ENCODE results near the gene NRG3. TPM values are rescaled to one million over a fixed set of nuclear protein-coding genes. Genes with fewer than 3 reads are reported as not detected.

Gene NRG3
- total RNA-seq, 8 experiments from 2014 or later: 0.28 to 17.2 (median 13.6) TPM; not detected in 1

- no peak for ATAC-seq (replicated peaks in 6 of 8)
- Histone ChIP-seq H3K4me1 (replicated peaks in 1 of 2) (peaks cover 5 to 15% of the 10 kb centered on the region in 2 donors), H3K4me3 (no peak overlapping the region), H3K27ac (no peak overlapping the region)
- WGBS, 10 experiments: 0 to 100% (median 0%) methylated on average over 1 of the region's 1 CpG; no CpG with 5 or more reads in 5 of the 10 experiments
- in situ Hi-C loops (cut with MboI; ENCODE audit: low pct_unique_long_range_greater_than_20kb in 2 of 9, low sequenced_read_pairs in 9 of 9, unreplicated experiment in 9 of 9): no loop called here
These were observed 377.1 kb downstream of the NRG3 start for GRCh38 chr10:82252081-82252480.

- Histone ChIP-seq H3K4me1 (replicated peaks in 1 of 2) (peaks cover 5 to 6% of the 10 kb centered on the region in 2 donors), H3K4me3 (no peak overlapping the region), H3K27ac (no peak overlapping the region)
- in situ Hi-C loops (cut with MboI; ENCODE audit: low pct_unique_long_range_greater_than_20kb in 2 of 9, low sequenced_read_pairs in 9 of 9, unreplicated experiment in 9 of 9): no loop called here
- WGBS, 10 experiments: 0 to 100% (median 57%) methylated on average over 1 of the region's 1 CpG; no CpG with 5 or more reads in 3 of the 10 experiments
- ATAC-seq (replicated peaks in 6 of 8): no peak
These were observed 379.2 kb downstream of the NRG3 start for GRCh38 chr10:82254237-82254636.

GRCh38 chr10:82256275-82256674 is 381.3 kb downstream of the NRG3 start:
- no peak overlapping the region for H3K4me3 ChIP-seq
- no peak for ATAC-seq (replicated peaks in 6 of 8)
- H3K4me1 ChIP-seq (replicated peaks in 1 of 2): peaks cover 5 to 6% of the 10 kb centered on the region in 2 donors
- in situ Hi-C loops (cut with MboI; ENCODE audit: low pct_unique_long_range_greater_than_20kb in 2 of 9, low sequenced_read_pairs in 9 of 9, unreplicated experiment in 9 of 9): no loop called here
- 0 to 100% (median 74%) methylated on average over 1 to 3 of the region's 3 CpGs; no CpG with 5 or more reads in 2 of the 10 experiments for WGBS, 10 experiments
- no peak overlapping the region for H3K27ac ChIP-seq

- in situ Hi-C loops (cut with MboI; ENCODE audit: low pct_unique_long_range_greater_than_20kb in 2 of 9, low sequenced_read_pairs in 9 of 9, unreplicated experiment in 9 of 9): no loop called here
- Histone ChIP-seq H3K4me1 (replicated peaks in 1 of 2) (no peaks in the 10 kb centered on the region), H3K4me3 (no peak overlapping the region), H3K27ac (no peak overlapping the region)
- WGBS, 10 experiments: 0 to 100% methylated on average over 1 of the region's 1 CpG; no CpG with 5 or more reads in 8 of the 10 experiments
- no peak for ATAC-seq (replicated peaks in 6 of 8)
These were observed 391.4 kb downstream of the NRG3 start for GRCh38 chr10:82266438-82266837.

GRCh38 chr10:82267014-82267413 is 392.0 kb downstream of the NRG3 start:
- ATAC-seq (replicated peaks in 6 of 8): peak in 2 of 8 experiments; percentile 12 to 62
- no peak overlapping the region for H3K4me3 ChIP-seq
- H3K4me1 ChIP-seq (replicated peaks in 1 of 2): no peaks in the 10 kb centered on the region
- 0 to 100% (median 16%) methylated on average over 1 to 2 of the region's 2 CpGs; no CpG with 5 or more reads in 4 of the 10 experiments for WGBS, 10 experiments
- no peak overlapping the region for H3K27ac ChIP-seq
- in situ Hi-C loops (cut with MboI; ENCODE audit: low pct_unique_long_range_greater_than_20kb in 2 of 9, low sequenced_read_pairs in 9 of 9, unreplicated experiment in 9 of 9): no loop called here

GRCh38 chr10:82267465-82267864 is 392.5 kb downstream of the NRG3 start:
- H3K4me3 ChIP-seq: no peak overlapping the region
- H3K4me1 ChIP-seq (replicated peaks in 1 of 2): no peaks in the 10 kb centered on the region
- peak in 2 of 8 experiments; percentile 33 to 36 for ATAC-seq (replicated peaks in 6 of 8)
- in situ Hi-C loops (cut with MboI; ENCODE audit: low pct_unique_long_range_greater_than_20kb in 2 of 9, low sequenced_read_pairs in 9 of 9, unreplicated experiment in 9 of 9): no loop called here
- 33 to 100% (median 85%) methylated on average over 1 to 2 of the region's 2 CpGs; no CpG with 5 or more reads in 6 of the 10 experiments for WGBS, 10 experiments
- no peak overlapping the region for H3K27ac ChIP-seq

GRCh38 chr10:82267960-82268359 is 393.0 kb downstream of the NRG3 start:
- in situ Hi-C loops (cut with MboI; ENCODE audit: low pct_unique_long_range_greater_than_20kb in 2 of 9, low sequenced_read_pairs in 9 of 9, unreplicated experiment in 9 of 9): no loop called here

GRCh38 chr10:82277591-82277990 is 402.6 kb downstream of the NRG3 start:
- H3K4me3 ChIP-seq: no peak overlapping the region
- no peak for ATAC-seq (replicated peaks in 6 of 8)
- 0 to 100% (median 80%) methylated on average over 1 of the region's 1 CpG; no CpG with 5 or more reads in 3 of the 10 experiments for WGBS, 10 experiments
- no peak overlapping the region for H3K27ac ChIP-seq
- in situ Hi-C loops (cut with MboI; ENCODE audit: low pct_unique_long_range_greater_than_20kb in 2 of 9, low sequenced_read_pairs in 9 of 9, unreplicated experiment in 9 of 9): no loop called here
- H3K4me1 ChIP-seq (replicated peaks in 1 of 2): no peaks in the 10 kb centered on the region

More at GRCh38 chr10:82267960-82268359, 393.0 kb downstream of the NRG3 start:
- 0 to 100% (median 66%) methylated on average over 1 to 2 of the region's 2 CpGs; no CpG with 5 or more reads in 1 of the 10 experiments for WGBS, 10 experiments
- ATAC-seq (replicated peaks in 6 of 8): no peak
- no peaks in the 10 kb centered on the region for H3K4me1 ChIP-seq (replicated peaks in 1 of 2)
- H3K27ac ChIP-seq: no peak overlapping the region
- no peak overlapping the region for H3K4me3 ChIP-seq

GRCh38 chr10:82278401-82279182 is 403.6 kb downstream of the NRG3 start:
- peak in 1 of 8 experiments; percentile 35 for ATAC-seq (replicated peaks in 6 of 8)
- peaks cover 0 to 1% of the 10 kb centered on the region in 2 donors for H3K4me1 ChIP-seq (replicated peaks in 1 of 2)
- no peak overlapping the region for H3K4me3 ChIP-seq
- 26 to 94% (median 72%) methylated on average over 2 to 9 of the region's 10 CpGs for WGBS, 10 experiments
- in situ Hi-C loops (cut with MboI; ENCODE audit: low pct_unique_long_range_greater_than_20kb in 2 of 9, low sequenced_read_pairs in 9 of 9, unreplicated experiment in 9 of 9): no loop called here
- H3K27ac ChIP-seq: no peak overlapping the region

GRCh38 chr10:82282782-82283456 is 407.9 kb downstream of the NRG3 start:
- H3K27ac ChIP-seq: no peak overlapping the region
- H3K4me3 ChIP-seq: no peak overlapping the region
- no peak for ATAC-seq (replicated peaks in 6 of 8)
- peaks cover 6 to 13% of the 10 kb centered on the region in 2 donors for H3K4me1 ChIP-seq (replicated peaks in 1 of 2)
- in situ Hi-C loops (cut with MboI; ENCODE audit: low pct_unique_long_range_greater_than_20kb in 2 of 9, low sequenced_read_pairs in 9 of 9, unreplicated experiment in 9 of 9): no loop called here
- WGBS, 10 experiments: 11 to 100% (median 52%) methylated on average over 1 to 7 of the region's 8 CpGs; no CpG with 5 or more reads in 1 of the 10 experiments

- in situ Hi-C loops (cut with MboI; ENCODE audit: low pct_unique_long_range_greater_than_20kb in 2 of 9, low sequenced_read_pairs in 9 of 9, unreplicated experiment in 9 of 9): no loop called here
- Histone ChIP-seq H3K4me3 (no peak overlapping the region), H3K4me1 (replicated peaks in 1 of 2) (peaks cover 6 to 13% of the 10 kb centered on the region in 2 donors), H3K27ac (no peak overlapping the region)
- peak in 5 of 8 experiments; percentile 85 to 98 (median 96) for ATAC-seq (replicated peaks in 6 of 8)
- WGBS, 10 experiments: 10 to 60% (median 40%) methylated on average over 1 to 2 of the region's 2 CpGs; no CpG with 5 or more reads in 3 of the 10 experiments
These were observed 409.2 kb downstream of the NRG3 start for GRCh38 chr10:82284180-82284579.

- no peak for ATAC-seq (replicated peaks in 6 of 8)
- in situ Hi-C loops (cut with MboI; ENCODE audit: low pct_unique_long_range_greater_than_20kb in 2 of 9, low sequenced_read_pairs in 9 of 9, unreplicated experiment in 9 of 9): no loop called here
- H3K4me1 ChIP-seq (replicated peaks in 1 of 2): peaks cover 6 to 13% of the 10 kb centered on the region in 2 donors
- H3K4me3 ChIP-seq: no peak overlapping the region
- no peak overlapping the region for H3K27ac ChIP-seq
- WGBS, 10 experiments: 8 to 100% (median 86%) methylated on average over 1 to 5 of the region's 6 CpGs; no CpG with 5 or more reads in 3 of the 10 experiments
These were observed 413.5 kb downstream of the NRG3 start for GRCh38 chr10:82288461-82288881.

- peaks cover 0 to 2% of the 10 kb centered on the region in 2 donors for H3K4me1 ChIP-seq (replicated peaks in 1 of 2)
- no peak for ATAC-seq (replicated peaks in 6 of 8)
- in situ Hi-C loops (cut with MboI; ENCODE audit: low pct_unique_long_range_greater_than_20kb in 2 of 9, low sequenced_read_pairs in 9 of 9, unreplicated experiment in 9 of 9): no loop called here
- H3K27ac ChIP-seq: no peak overlapping the region
- no peak overlapping the region for H3K4me3 ChIP-seq
- 0 to 93% (median 59%) methylated on average over 1 to 3 of the region's 3 CpGs for WGBS, 10 experiments
These were observed 415.0 kb downstream of the NRG3 start for GRCh38 chr10:82289945-82290344.

All from motor neuron (in vitro differentiated cells).